Endothelial cell of umbilical vein (primary cell): Measurements from ENCODE around the gene BCO1. TPM values are rescaled to one million over a fixed set of nuclear protein-coding genes. Genes with fewer than 3 reads are reported as not detected.

ENCODE experiments used
- BruUV-seq: library from RNA; stranded (reverse); fragments of 400-500 nt; replicated peaks from 2 replicates; lab custom pipeline; 2021; lab: Mats Ljungman, UMichigan
- CTCF ChIA-PET: fragments of 300-600, 350-600 bp; sonication (Branson Sonifier 250); formaldehyde crosslinking; loops from one replicate; lab custom pipeline; 2021; ENCODE audit warnings: antibody characterized with exemption, inconsistent platforms; lab: Charles Lee
- POLR2A ChIA-PET: fragments of 300-600, 350-600 bp; sonication (Branson Sonifier 250); formaldehyde crosslinking; loops from one replicate; lab custom pipeline; 2021; ENCODE audit warnings: antibody characterized with exemption, inconsistent platforms; lab: Charles Lee
- DNase-seq: peaks from one replicate; pipeline ENCODE4 v3.0.0-alpha.2; 2011; ENCODE audit warnings: low read depth, low spot score
- FAIRE-seq: peaks from 2 replicates; lab custom pipeline; 2011; peaks lifted over from hg19 to GRCh38; lab: Jason Lieb, UNC
- H2AFZ ChIP-seq: 2 replicates; pipeline ENCODE4 v1.6.0; 2012; ENCODE audit warnings: low read depth, low read length, control low read depth, inconsistent platforms
- H3K27ac ChIP-seq: 2 replicates; pipeline ENCODE4 v1.5.1; 2011; ENCODE audit warnings: low read depth, mild to moderate bottlenecking, control low read depth, low read length, moderate library complexity; ENCODE audit not compliant: insufficient read depth
- H3K27me3 ChIP-seq, 2 experiments: 2 replicates each; pipeline versions ENCODE4 v1.6.0 to v1.6.1; 2011; ENCODE audit warnings: low read length in 2 of 2, mixed read lengths in 1 of 2; ENCODE audit not compliant: control insufficient read depth in 2 of 2, insufficient read depth in 2 of 2
- H3K36me3 ChIP-seq, 2 experiments: 2 replicates in 1 of 2; 3 replicates in 1 of 2; pipeline ENCODE4 v1.5.1; 2011; ENCODE audit warnings: low read length in 2 of 2, mild to moderate bottlenecking in 1 of 2, moderate library complexity in 1 of 2; ENCODE audit not compliant: control insufficient read depth in 2 of 2, insufficient read depth in 2 of 2; ENCODE audit errors: extremely low read depth in 1 of 2
- H3K4me1 ChIP-seq: 3 replicates; pipeline ENCODE4 v1.5.1; 2011; ENCODE audit warnings: mild to moderate bottlenecking, low read length; ENCODE audit not compliant: control insufficient read depth, insufficient read depth; ENCODE audit errors: extremely low read depth
- H3K4me2 ChIP-seq: 2 replicates; pipeline ENCODE4 v1.6.1; 2011; ENCODE audit warnings: low read length, control low read depth, mixed read lengths; ENCODE audit not compliant: insufficient read depth
- H3K4me3 ChIP-seq, 3 experiments: fragments of 200-600 bp in 1 of 3; sonication (generic), shearing (Covaris generic) in 1 of 3; replicated peaks in 1 of 3; 2 replicates each; pipeline ENCODE4 v1.5.1; 2011 to 2016; ENCODE audit warnings: control low read depth in 3 of 3, low read length in 3 of 3, mild to moderate bottlenecking in 2 of 3, inconsistent platforms in 1 of 3, low read depth in 1 of 3, moderate library complexity in 1 of 3; ENCODE audit not compliant: insufficient read depth in 1 of 3
- H3K79me2 ChIP-seq: 2 replicates; pipeline ENCODE4 v1.6.0; 2012; ENCODE audit warnings: low read length, inconsistent platforms; ENCODE audit not compliant: control insufficient read depth, insufficient read depth
- H3K9ac ChIP-seq: replicated peaks from 2 replicates; pipeline ENCODE3; 2011; ENCODE audit warnings: low read length, control low read depth; ENCODE audit not compliant: insufficient read depth; ENCODE audit errors: extremely low read depth
- H3K9me1 ChIP-seq: replicated peaks from 3 replicates; pipeline ENCODE4 v1.6.0; 2011; ENCODE audit warnings: mild to moderate bottlenecking, low read length; ENCODE audit not compliant: control insufficient read depth, insufficient read depth; ENCODE audit errors: extremely low read depth
- H3K9me3 ChIP-seq: replicated peaks from 2 replicates; pipeline ENCODE4 v1.5.1; 2012; ENCODE audit warnings: low read length, inconsistent platforms; ENCODE audit not compliant: control insufficient read depth, insufficient read depth
- H4K20me1 ChIP-seq: replicated peaks from 2 replicates; pipeline ENCODE3; 2011; ENCODE audit warnings: mild to moderate bottlenecking, low read length; ENCODE audit not compliant: control insufficient read depth, insufficient read depth; ENCODE audit errors: extremely low read depth
- FOS ChIP-seq: IDR thresholded peaks from 2 replicates; pipeline ENCODE4 v1.6.1; 2011; ENCODE audit warnings: mild to moderate bottlenecking, low read length, moderate library complexity, borderline replicate concordance; ENCODE audit not compliant: insufficient read depth
- JUN ChIP-seq: IDR thresholded peaks from 2 replicates; pipeline ENCODE4 v1.6.1; 2011; ENCODE audit warnings: borderline replicate concordance, low read depth; ENCODE audit not compliant: insufficient read length, insufficient read depth
- MYC ChIP-seq: IDR thresholded peaks from one replicate; pipeline ENCODE4 v1.6.1; 2011; ENCODE audit warnings: mild to moderate bottlenecking, low read depth, low read length
- POLR2A ChIP-seq: IDR thresholded peaks from 2 replicates; pipeline ENCODE4 v1.6.1; 2012; ENCODE audit warnings: low read depth, mild to moderate bottlenecking, control low read depth, low read length
- dilution Hi-C: fragments of 300-500 bp; cut with MboI; formaldehyde crosslinking; loops from one replicate; pipeline ENCODE4 v1.15.0; 2019; ENCODE audit warnings: low sequenced_read_pairs; ENCODE audit not compliant: extremely low pct_ligation_motif_present
- intact Hi-C: fragments of 100-400 bp; cut with micrococcal nuclease; formaldehyde crosslinking; loops from one replicate; pipeline ENCODE4 v1.10.0; 2022
- polyA plus RNA-seq, 4 experiments: library from polyadenylated mRNA; depleted of rRNA in 3 of 4; stranded (reverse) in 3 of 4; unstranded in 1 of 4; fragments of >200 nt; gene quantifications; 2 replicates each; pipeline versions ENCODE4 v1.2.1 to v1.2.3, GENCODE V29; 2011 to 2012; ENCODE audit warnings: missing spikeins in 1 of 4
- total RNA-seq: library from RNA; stranded (reverse); gene quantifications from 2 replicates; pipeline ENCODE4 v1.2.3, GENCODE V29; 2021
- TF ChIP-seq, protein P1 (sequence below): IDR thresholded peaks from 2 replicates; pipeline ENCODE4 v1.6.1; 2011; ENCODE audit not compliant: insufficient read depth, insufficient read length

Gene BCO1
- total and polyA plus RNA-seq, 2 donors (not counting 3 experiments of a cell fraction or from before 2014, with no cell fraction given) = not detected

DNA sequence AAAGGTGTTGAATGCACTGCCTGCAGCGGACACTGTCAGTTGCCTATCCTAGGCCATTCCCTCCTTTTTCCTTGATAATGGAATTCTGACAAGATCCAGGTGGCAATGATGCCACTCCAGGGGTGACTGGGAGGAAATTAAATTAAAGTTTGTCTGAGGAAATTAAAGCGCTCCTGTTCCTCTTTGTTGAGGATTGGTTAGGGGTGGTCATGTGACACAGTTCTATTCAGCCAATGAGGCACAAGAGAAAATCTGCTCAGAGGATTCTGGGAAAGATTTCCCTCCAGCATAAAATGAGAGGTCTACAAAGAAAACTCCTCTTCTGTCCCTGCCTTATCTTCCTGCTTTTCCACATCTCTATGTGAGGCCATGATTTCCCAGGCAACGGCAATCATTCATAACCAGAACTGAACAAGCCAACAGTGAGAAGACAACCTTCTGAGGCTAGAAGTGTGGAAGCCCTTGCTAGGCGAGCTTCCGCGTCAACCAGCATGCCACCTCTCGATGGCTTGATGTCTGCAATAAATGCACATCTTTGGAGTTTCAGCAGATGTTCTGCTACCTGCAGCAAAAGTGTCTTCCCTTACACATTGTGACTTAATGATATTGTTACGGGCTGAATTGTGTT, 5.6 kb upstream of the BCO1 start:
- ChIA-PET CTCF (no interaction called here), POLR2A (no interaction called here)
- Histone ChIP-seq H3K36me3 (no peaks in the 10 kb centered on the region), H2AFZ (no peak overlapping the region), H3K9me3 (no peaks in the 10 kb centered on the region), H4K20me1 (no peaks in the 10 kb centered on the region), H3K4me2 (no peak overlapping the region), H3K27ac (no peak overlapping the region), H3K4me3 (no peak overlapping the region), H3K9me1 (no peaks in the 10 kb centered on the region), H3K9ac (no peak overlapping the region), H3K27me3 (peaks cover 6 to 7% of the 10 kb centered on the region in 2 experiments), H3K4me1 (no peaks in the 10 kb centered on the region), H3K79me2 (no peaks in the 10 kb centered on the region)
- FAIRE-seq (no peak), DNase-seq (no peak)
- no peak for TF ChIP-seq JUN
- no peak for TF ChIP-seq FOS
- TF ChIP-seq POLR2A = no peak
- TF ChIP-seq, protein P1, sequence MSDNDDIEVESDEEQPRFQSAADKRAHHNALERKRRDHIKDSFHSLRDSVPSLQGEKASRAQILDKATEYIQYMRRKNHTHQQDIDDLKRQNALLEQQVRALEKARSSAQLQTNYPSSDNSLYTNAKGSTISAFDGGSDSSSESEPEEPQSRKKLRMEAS = no peak
- intact Hi-C loops (no loop called here), dilution Hi-C loops (no loop called here)
- no TSS peak for BruUV-seq

DNA sequence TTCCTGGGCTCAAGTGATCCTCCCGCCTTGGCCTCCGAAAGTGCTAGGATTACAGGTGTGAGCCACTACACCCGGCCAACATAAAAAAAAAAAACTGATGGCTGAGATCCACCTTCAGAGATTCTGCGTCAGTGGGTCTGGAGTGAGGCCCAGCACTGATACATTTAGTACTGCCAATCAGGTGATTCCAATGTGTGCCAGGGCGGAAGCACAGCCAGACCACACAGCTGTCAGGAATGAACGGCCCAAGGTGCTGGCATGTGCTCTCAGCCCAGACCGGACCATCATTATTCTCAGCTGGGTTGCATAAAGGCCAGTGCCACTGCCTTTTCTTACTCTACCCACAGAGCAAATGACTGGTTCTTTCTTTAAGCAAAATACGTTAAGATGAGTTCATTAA, 1.2 kb upstream of the BCO1 start:
- intact Hi-C loops (no loop called here), dilution Hi-C loops (no loop called here)
- DNase-seq (no peak), FAIRE-seq (no peak)
- H2AFZ ChIP-seq = no peak overlapping the region
- ChIA-PET CTCF (interaction anchor here (1.2 to 1.7 kb wide), 2 partner anchors 24 to 56 kb away, joined by 3 to 13 read pairs; no protein-coding TSS in a partner anchor), POLR2A (no interaction called here)
- no peak overlapping the region for H3K4me3 ChIP-seq
- no peaks in the 10 kb centered on the region for H4K20me1 ChIP-seq
- H3K4me2 ChIP-seq = no peak overlapping the region
- H3K9me1 ChIP-seq = no peaks in the 10 kb centered on the region
- H3K9me3 ChIP-seq = no peaks in the 10 kb centered on the region
- H3K36me3 ChIP-seq = no peaks in the 10 kb centered on the region
- H3K4me1 ChIP-seq = no peaks in the 10 kb centered on the region
- TF ChIP-seq POLR2A (no peak), MYC (no peak)
- H3K27ac ChIP-seq = no peak overlapping the region
- no TSS peak for BruUV-seq
- no peaks in the 10 kb centered on the region for H3K79me2 ChIP-seq
- H3K27me3 ChIP-seq = no peaks in the 10 kb centered on the region
- no peak overlapping the region for H3K9ac ChIP-seq
